Measurements from ENCODE around the gene TMEM272.

Gene TMEM272, protein sequence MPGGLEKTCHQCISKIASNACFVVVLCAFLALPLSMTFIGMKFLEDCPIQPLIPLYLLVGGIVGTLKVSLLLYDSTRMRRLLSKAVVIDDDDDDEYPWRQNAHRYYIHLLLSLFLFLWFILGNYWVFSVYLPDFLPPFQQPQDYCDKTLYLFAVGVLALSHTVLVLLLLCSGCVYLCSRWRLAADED

GRCh38 chr13:51844862-51845573 is at the start of gene TMEM272:
TMEM272 (minus strand) TSS chr13:51845177; CDS start chr13:51838530, 6,647 bp downstream.
- no peak for FAIRE-seq

GRCh38 chr13:51894239-51894638 is 49.3 kb upstream of the TMEM272 start:
- no peak for FAIRE-seq

DNA sequence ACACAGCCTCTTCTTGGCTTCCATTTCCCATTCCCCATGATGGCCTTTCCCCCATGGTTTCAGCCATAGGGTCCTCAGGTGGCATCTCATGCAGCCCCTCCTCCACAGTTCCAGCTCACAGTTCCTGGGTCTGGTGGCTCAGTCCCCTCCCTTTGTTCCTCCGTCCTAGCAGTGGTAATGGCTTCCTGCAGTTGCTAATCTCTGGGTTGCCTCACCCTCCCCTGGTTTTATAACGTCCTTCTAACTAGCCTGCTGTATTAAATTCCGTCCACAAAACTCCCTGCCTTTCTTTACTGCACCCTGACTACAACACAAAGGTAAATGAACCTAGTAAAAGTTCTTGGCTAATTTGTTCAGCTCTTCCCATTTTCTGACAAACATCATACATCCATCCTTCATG is 47.7 kb upstream of the TMEM272 start:
- no peak for FAIRE-seq

- FAIRE-seq = no peak
These were observed 42.5 kb upstream of the TMEM272 start for GRCh38 chr13:51887468-51887867.

GRCh38 chr13:51885651-51886050 is 40.7 kb upstream of the TMEM272 start:
- FAIRE-seq = no peak

DNA sequence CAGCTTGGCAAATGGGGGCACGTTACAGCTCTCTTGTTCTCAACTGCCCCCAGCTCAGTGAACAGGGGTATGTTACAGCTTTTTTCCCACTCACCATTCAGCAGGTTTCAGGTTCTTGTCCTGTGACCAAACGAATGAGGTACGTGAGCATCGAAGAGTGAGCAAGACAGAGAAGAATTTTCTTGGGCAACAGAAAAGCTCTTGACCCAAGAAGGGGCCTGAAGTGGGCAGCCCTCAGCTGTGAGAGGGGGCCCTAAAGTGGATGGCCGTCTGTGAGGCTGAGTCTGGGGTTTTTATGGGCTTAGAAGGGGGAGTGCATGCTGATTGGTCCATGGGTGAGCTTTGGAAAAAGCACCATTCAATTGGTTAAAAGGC is 38.2 kb upstream of the TMEM272 start:
- no peak for FAIRE-seq

DNA sequence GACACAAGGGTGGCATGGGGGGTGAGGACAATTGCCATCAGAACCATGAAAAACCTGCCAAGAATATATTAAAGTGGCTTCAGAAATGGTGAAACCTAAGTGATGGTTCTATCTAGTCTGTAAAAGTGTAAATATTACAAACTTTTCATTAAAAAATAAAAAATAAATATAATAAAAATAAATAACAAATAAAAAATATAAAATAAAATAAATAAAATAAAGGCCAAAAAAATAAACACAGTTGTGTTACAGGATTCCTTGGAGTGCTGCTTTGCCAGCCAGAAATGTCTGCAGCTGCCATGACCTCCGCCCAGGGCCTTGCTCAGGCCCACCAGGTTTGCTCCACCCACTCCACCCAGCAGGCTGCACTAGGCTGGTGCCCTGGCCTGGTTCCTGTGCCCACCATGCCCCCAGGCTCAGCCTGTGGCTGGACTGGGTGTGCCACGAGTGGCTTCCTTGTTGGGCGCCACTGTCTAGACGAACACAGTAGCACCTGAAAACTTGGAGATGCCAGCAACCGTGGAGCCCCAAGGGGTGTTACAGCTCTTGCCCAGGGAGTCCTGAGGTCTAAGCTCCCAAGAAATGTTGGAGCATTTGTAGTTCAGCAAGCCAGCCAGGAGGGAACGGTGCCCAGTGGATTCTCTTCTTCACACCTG is 37.7 kb upstream of the TMEM272 start:
- FAIRE-seq = no peak

GRCh38 chr13:51881296-51881695 is 36.3 kb upstream of the TMEM272 start:
- no peak for FAIRE-seq

GRCh38 chr13:51879133-51879532 is 34.2 kb upstream of the TMEM272 start:
- no peak for FAIRE-seq

DNA sequence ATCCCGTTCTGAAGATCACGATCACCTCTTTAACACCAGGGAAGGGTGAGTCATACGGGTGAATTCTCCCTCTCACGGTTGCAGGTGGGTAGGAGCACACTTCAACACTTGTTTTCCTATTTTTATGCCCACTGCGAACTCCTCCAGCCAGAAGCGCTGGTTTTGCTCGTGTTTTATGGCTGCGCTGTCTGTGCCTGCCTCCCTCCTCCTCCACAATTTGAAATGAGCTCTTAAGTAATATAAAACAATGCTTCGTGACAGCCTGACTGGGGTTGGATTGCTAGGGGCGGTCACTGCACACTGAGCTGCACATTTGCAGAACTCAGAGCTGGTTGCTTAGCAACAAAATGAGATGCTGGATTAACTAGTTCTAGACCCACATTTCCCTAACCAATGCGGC is 29.7 kb upstream of the TMEM272 start:
- no peak for FAIRE-seq

GRCh38 chr13:51873837-51874236 is 28.9 kb upstream of the TMEM272 start:
- FAIRE-seq = no peak

DNA sequence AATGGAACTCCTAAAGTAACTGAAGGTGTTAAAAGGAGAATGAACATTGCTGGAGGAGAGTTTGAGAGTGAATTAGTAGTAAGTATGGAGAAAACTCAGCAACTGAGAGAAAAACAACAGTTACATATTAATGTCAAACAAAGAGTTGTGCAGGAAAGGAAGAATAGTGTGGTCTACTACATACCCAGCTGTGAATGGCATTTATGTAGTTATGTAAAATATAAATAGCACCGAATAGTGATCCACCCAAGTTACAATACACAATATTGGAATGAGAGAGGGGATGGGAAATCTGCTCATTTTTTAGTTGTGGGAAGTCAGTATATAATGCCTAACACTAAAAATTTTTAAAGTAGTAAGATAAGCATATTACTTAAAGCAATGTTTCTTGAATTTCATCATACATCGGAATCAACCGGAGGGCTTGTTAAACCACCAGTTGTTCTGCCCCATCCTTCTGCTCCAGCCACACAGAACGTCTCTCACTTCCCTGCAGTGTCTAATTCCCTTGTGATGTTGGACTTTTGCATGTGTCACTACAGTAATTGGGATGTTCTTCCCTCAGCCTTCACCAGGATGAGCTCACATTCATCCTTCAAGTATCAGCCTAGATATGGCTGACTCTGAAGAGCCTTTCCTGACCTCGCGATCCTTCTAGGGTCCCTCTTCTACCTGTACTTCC is 28.3 kb upstream of the TMEM272 start:
- FAIRE-seq = no peak

DNA sequence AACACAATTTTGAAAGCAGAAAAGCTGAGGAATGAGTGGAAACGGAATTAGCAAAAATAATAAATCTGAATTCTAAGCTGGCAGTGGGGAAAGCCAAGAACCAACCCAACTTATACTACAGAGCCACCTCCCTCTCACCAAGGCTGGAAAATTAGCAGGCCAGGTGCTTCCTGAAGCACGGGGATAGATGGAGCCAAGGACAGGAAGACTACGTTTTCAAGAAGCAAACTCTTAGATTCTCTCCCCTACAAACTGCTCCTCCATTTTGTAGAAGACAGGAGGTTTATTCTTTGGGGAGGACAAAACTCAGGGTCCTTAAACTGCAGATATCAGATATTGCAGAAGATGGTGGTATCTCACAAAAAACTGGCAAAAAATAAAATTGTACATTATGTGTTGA is 25.6 kb upstream of the TMEM272 start:
- FAIRE-seq = no peak

DNA sequence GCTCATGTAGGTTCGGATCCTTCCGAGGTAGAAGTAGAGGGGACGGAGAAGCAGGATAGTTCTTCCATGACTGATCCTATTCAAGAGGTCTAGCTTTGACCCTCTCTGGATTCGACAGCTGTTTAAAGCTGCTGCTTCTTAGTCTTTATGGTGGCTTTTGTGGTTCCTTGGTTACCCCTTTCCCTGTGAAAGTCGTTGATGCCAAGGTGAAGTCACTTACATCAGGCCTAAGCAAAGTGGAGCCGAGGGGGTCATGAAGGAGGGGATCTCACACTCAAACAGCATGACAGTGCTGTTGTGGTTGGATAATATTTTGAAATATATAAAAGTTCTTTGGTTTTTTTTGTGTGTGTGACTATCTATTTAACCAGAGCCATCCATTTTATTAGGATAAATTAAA is 24.9 kb upstream of the TMEM272 start:
- FAIRE-seq = no peak

DNA sequence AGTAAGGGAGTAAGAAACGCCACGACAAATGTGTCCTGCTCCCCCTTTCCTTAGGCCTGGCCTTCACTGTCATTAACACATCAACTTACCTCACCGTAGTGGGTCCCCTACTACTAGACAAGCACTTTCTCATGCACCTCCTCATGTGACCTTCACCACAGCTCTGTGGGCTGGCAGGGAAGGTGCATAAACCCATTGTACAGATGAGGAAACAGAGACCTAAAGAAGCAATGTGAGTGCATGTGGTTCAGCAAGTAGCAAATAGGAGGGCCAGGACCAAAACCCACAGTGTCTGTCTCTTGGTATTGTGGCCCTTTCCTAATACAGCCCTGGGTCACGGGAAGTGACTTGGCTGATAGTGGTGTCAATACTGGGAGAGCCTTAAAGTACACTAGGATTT is 22.1 kb upstream of the TMEM272 start:
- FAIRE-seq = no peak

DNA sequence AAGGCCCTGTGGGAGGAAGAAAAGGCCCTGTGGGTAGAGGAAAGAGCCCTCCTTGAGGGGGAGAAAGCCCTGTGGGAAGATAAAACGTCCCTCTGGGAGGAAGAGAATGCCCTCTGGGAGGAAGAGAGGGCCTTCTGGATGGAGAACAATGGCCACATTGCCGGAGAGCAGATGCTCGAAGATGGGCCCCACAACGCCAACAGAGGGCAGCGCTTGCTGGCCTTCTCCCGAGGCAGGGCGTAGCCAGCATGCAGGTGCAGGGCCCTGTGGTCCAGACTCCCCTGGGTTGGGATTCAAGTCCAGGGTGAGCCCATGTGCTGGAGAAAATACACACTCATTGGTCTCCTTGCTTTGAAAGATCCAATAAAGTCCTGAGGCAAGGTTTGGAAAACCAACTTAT is 20.9 kb upstream of the TMEM272 start:
- no peak for FAIRE-seq

GRCh38 chr13:51862957-51863356 is 18.0 kb upstream of the TMEM272 start:
- no peak for FAIRE-seq

DNA sequence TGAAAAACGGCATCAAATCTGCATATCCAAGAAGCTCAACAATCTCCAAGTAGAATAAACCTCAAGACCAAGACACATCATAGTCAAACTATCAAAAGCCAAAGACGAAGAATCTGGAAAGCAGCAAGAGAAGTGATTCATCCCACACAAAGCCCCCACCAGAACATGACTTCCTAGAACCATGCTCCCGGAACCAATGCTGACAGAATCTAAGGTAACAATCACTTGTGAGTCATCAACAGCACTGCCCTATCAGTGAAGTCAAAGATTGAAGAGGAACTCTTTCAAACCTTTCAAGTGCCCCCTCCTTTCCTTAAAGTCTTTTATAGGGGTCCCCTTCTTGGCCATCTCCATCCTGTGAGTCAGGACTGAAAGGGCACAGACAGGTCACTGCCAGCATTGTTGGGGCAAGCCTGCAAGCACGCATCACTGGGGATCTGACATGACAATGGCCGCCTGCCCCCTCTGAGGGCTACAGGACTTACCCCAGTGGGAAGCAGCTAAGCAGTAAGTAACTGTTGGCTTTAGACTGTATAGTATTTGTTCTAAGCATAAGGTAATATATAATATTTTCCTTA is 16.8 kb upstream of the TMEM272 start, which contains the start of gene CCDC70:
Gene CCDC70, plus strand, starts transcription at position 247 of the 578 bp plus-strand sequence. CDS start 3,443 bp downstream, outside the sequence.
- FAIRE-seq = no peak

GRCh38 chr13:51858433-51859247 is 13.7 kb upstream of the TMEM272 start:
- FAIRE-seq = no peak

GRCh38 chr13:51856998-51857397 is 12.0 kb upstream of the TMEM272 start:
- FAIRE-seq = no peak

DNA sequence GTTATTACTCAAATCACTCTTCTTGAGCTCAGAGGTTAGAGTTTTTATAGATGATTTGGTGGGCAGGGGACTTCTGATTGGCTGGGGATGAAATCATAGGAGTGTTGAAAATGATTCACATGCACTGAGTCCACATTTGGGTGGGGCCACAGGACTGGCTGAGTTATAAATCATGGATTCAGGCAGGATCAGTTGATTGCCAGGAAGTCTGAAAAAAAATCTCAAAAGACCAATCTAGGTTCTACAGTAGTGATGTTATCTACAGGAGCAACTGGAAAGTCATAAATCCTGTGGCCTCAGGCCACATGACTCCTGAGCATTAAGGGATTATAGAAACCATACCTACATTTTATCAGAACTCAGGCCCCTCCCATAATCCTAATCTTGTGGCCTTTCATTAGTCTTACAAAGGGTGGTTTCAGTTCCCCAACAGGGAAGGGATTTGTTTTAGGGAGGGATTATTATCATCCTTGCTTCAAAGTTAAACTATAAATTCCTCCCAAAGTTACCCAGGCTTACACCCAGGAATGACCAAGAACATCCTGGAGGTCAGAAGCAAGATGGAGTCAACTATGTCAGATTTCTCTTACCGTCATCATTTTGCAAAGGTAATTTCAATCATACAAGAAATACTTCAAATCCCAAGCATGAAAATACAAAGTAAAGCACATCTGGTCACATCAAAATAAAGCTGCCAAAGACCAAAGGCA is 11.2 kb upstream of the TMEM272 start:
- FAIRE-seq = no peak

All from TTC549 (cell line).